HG03520 (cell line): Measurements from ENCODE around the gene CRMP1.

Experiments used
- ATAC-seq: cut with Tn5 transposase; IDR thresholded peaks from one replicate; pipeline ENCODE4 v1.9.1; 2021; ENCODE audit warnings: mild to moderate bottlenecking, moderate library complexity; ENCODE audit not compliant: unreplicated experiment

The CRMP1 gene

GRCh38 chr4:5893004-5893580, at the start of gene CRMP1:
Gene CRMP1 (minus strand): TSS chr4:5893086. CDS start chr4:5892969, 117 bp downstream.
- no peak for ATAC-seq

DNA sequence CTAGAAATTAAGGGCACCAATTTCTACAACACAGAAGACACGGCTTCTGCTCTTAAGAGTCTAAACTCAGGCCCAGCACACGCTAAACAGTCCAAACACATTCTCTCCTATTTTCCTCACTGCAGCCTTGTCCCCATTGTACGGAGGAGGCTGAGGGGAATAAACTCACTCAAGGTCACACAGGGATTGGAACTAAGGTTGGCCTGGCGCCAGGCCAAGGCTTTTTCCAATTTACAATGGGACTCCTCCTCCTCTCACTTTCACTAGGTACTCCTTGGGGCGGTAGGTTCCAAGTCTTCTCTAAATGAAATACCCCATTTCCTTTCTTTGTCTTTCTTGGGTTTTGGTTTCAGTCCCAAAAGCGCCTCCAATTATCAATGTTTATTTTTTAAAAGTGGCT, 48.7 kb upstream of the CRMP1 start:
- ATAC-seq, result no peak

- no peak for ATAC-seq
Measured at GRCh38 chr4:5940470-5941203, 47.8 kb upstream of the CRMP1 start.

DNA sequence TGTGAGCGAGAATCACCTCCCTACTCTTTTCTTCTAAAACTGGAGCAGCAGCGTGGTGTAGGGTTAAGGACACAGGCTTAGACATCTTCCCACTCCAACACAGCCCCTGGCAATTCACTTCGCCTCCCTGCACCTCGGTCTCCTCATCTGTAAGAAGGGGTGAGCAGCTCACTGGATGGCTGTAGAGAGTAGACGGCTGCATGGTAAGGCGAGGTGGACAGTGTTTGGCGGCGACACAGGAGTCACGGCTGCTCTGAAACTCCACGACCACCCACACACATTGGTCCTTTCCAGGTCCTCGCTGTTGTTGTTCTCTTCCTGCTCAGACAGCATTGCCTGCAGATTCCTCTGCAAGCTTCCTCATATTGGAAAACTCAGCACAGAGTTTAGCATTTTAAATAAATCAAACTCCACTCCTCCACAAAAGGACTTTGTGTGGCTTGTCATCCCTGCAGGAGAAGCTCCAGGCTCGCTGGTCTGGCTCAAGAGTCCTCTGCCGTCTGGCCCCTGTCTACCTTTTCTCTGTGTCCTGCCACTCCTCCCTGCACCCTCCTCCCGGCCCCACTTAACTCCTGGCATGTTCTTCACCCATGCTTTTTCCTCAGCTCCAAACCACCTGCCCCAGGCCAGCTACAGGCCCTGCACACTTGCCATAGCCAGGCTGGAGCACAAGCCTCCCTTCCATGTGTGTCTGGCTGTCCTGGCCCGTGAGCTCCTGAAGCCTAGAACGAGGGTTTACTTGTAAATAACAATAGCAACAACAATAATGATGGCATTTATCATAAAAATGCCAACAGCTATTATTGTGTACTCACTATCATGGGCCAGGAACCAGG, 41.3 kb upstream of the CRMP1 start:
- no peak for ATAC-seq

GRCh38 chr4:5933116-5933515, 40.2 kb upstream of the CRMP1 start:
- no peak for ATAC-seq

DNA sequence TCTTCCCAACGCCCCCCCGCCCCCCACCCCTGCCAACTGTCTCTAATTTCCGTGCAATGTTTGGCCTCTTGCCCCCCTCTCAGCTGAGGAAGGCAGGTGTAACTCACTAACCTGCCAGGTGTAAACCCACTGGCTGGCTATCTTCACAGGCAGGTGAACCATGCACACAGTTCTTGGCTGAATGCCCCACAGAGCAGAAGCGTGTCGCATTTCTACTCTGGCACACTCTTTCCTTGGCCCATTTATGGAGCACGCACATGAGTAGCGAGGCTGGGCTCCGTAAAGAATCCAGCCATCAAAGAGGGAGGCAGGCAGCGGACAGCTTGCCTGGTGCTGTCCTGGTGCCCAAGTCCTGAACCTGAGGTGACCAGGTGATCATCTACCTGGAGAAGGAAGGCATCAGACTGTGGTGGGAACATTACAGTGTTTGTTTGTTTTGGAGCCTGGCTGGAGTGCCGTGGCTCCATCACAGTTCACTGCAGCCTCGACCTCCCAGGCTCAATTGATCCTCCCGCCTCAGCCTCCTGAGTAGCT, 39.2 kb upstream of the CRMP1 start:
- ATAC-seq, result no peak

- no peak for ATAC-seq
Measured at GRCh38 chr4:5931526-5931925, 38.6 kb upstream of the CRMP1 start.

GRCh38 chr4:5930876-5931275, 38.0 kb upstream of the CRMP1 start:
- no peak for ATAC-seq

- ATAC-seq, result no peak
Measured at GRCh38 chr4:5930456-5930855, 37.6 kb upstream of the CRMP1 start.

DNA sequence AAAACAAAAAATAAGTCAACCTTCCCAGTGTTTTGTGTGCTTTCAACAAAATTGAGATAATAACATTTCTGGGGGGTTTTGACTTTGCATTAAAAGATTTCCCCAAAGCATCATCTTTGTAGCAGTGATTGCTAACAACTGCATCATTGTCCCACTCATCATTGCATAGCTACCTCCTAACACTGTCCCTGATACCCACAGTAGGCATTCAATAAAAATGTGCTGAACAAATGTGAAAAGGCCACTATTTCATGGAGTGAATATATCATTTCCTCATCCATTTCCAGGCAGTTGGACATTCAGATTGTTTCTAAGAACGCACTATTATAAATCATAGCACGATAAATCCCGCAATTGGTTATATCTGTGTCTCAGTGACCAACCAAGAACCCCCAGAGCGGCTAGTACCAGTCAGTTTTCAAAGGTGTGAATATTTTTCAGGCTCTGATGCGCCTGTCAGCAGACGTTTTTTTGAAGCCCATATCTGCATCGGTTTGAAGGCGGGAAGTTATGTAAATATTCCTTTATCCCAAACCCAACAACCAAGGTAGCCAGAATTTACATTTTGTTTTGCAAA, 36.0 kb upstream of the CRMP1 start:
- ATAC-seq, result no peak

- no peak for ATAC-seq
Measured at GRCh38 chr4:5928274-5928673, 35.4 kb upstream of the CRMP1 start.

GRCh38 chr4:5927747-5928146, 34.9 kb upstream of the CRMP1 start:
- no peak for ATAC-seq

DNA sequence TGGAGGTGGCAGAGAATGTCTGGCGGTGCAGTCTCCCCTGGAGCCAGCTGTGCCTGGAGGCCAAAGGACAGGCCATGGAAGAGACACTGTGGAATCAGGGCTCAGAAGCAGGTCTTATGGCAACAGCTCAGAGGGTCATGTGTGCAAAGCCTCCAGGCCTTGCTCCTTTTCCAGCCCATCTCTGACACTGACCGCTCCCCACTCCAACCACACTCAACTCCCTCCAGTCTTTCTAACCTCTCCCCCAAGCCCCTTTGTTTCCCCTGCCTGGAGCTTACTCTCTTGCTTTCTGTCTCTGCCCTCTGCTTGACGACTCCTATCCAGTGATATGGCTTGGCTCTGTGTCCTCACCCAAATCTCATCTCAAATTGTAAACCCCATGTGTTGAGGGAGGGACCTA, 34.2 kb upstream of the CRMP1 start:
- no peak for ATAC-seq

GRCh38 chr4:5926598-5926997, 33.7 kb upstream of the CRMP1 start:
- no peak for ATAC-seq

- no peak for ATAC-seq
Measured at GRCh38 chr4:5925419-5926200, 32.7 kb upstream of the CRMP1 start.

- ATAC-seq, result no peak
Measured at GRCh38 chr4:5924461-5925125, 31.7 kb upstream of the CRMP1 start.

DNA sequence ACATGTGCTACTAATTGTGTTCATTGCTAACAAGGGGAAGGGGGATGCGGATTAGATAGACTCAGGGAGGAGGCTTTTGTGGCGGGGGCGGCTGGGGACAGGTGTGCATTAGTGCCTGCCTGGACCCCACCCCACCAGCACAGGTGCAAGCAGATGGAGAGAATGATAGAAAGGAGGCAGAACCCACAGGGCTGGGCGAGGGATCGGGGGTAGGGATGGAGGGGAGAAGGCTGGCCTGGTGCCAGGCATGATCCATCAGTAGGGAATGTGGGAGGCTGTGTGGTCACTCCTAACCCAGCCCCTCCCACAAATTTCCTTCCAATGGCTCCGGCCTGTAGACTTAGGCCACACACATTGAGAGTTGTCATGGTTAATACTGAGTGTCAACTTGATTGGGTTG, 30.5 kb upstream of the CRMP1 start:
- ATAC-seq, result no peak

DNA sequence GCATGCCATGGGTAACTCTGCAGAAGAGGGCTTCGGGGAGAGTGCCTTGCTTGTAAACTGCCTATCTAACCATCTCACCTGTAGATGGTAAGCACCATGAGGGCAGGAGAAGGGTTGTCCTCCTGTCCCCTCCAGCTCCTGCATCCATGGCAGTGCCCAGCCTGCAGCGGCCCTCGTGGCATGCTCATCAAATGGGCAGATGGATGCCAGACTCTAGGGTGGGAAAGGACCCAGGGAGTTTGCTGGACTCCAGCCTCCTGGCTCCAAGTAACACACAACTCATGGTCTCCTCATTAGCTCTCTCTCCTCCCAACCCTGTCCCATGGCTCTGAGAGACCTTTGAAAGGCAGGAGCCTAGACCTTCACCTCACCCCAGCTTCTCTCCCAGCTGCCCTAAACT, 29.7 kb upstream of the CRMP1 start:
- ATAC-seq, result no peak

DNA sequence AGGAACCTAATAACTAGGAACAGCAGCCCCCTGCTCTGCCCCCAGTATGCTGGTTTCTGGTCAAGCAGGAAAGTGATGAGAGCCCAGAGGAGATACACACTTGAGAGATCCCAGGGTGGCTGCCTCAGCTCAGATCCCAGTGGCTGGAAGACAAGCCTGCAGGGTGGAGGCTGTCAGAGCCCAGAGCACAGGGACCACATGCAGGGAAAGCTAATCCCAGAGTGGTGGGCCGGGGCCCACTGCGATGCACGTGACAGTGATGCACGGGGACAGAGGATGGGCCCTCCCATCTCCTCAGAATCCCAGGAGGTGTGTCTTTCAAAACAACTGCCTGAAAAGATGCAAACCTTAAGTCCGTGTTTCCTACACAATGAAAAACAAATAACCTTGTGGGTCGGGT, 29.1 kb upstream of the CRMP1 start:
- no peak for ATAC-seq
